ENCODE results near the gene LAMA5.

The LAMA5 gene

GRCh38 chr20:62404112-62404665 is 37.1 kb upstream of the LAMA5 start:
- DNase-seq, result no peak

DNA sequence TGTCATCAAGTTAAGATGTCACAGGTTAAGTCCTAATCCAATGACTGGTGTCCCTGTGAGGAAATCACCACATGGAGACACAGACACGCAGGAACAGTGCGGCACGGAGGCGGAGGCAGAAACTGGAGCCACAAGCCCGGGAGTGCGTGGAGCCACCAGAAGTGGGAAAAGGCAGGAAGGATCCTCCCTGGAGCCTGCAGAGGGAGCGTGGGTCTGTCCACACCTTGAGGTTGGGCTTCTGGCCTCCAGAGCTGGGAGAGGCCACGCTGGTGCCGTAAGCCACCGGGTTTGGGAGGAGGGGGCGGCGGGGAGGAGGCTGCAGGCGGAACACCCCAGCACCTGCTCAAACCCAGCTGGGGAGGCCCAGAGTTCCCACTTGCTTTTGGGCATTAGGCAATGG is 36.2 kb upstream of the LAMA5 start:
- no peak for DNase-seq

DNA sequence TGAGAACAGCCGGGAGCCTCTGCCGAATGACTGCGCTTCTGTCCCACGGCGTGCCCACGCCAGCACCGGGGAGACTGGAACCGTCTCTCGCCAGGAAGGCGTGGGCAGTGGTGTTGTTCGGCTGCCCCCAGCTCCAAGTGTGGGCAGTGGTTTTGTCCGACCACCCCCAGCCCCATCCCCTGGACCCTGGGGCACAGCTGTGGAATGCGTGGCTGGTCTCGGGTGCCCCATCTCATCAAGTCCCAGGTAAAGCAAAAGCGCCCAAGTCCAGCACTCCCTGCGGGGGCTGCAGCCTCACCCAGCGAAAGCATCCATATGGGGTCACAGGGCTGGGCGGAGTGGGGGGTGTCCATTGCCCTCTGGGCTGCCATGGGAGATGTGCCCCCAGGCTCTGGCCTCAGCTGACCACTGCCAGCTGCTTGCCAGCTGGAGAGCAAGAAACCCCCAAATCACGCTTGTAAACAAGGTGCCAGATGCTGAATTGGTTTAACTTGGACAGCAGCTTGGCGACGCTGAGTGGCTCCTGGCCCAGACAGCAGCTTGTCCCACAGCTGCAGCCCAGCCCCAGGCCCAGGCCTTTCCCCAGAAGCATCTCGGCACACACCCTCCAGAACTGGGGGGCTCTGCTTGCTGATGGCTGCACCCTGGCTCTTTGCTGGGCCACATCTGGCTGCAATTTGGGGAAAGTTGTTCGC is 35.5 kb upstream of the LAMA5 start:
- no peak for DNase-seq

DNA sequence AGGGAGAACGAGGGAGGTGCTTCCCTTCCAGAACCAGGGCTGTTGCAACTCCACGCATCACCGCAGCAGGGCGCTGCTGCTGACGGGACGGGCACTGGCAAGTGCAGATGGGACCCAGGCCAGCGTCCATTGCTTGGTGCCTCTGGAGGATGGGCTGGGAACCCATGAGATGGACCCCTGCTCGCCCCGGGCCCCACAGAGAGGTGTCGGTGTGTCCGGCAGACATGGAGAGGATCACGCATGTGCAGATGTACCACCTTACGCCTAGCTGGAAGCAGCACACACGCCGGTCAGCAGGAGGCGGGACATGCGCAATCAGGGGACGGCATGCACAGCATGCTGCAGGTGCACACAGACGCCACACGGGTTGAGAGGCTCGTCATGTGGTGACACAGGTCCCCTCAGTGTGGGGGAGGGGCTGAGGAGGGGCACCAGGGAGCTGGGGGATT is 34.2 kb upstream of the LAMA5 start:
- DNase-seq, result no peak

- DNase-seq, result no peak
These were observed 33.4 kb upstream of the LAMA5 start for GRCh38 chr20:62400541-62400940.

DNA sequence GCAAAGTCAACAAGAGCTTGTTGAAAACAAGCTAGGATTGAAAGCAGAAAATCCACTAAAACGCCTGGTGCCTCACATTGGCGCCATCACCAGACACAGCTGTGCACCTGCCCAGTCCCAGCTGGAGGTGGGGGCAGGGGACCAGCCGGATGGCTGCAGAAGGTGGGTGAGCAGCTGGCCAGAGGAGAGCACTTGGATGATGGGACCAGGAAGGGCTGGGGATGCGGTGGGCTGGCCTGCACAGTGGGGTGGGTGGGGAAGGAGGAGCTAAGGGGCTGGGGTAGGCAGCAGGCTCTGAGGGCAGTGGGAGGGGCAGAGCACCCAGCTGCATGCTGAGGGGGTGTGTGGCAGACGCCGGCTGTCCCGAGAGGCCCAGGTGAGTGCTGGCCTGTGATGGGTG is 32.9 kb upstream of the LAMA5 start:
- DNase-seq, result no peak

DNA sequence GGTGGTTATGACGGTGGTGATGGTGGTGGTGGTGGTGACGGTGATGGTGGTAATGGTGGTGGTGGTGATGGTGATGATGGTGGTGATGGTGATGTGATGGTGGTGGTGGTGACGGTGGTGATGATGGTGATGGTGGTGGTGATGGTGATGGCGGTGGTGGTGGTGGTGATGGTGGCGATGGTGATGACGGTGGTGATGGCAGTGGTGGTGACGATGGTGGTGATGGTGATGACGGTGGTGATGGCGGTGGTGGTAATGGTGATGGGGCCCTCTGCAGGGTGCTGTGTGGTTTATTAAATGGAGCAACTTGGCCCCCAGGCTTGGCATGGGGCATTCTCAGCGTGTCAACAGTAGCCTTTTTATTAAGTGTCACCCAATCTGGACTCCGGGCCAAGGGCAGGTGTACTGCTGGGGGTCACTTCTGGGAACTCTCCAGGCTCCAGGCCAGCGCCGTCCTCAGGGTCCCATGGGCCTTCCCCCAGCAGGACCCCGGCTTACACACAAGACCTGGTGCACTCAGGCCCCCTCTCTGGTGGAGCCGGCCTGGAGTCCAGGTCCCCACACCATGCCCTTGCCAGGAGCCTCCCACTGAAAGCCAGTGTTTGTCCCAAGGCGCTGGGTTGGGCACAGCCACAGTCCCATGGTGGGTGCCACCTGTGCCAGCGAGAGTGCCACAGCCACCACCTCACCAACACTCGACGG is 31.2 kb upstream of the LAMA5 start:
- no peak for DNase-seq

DNA sequence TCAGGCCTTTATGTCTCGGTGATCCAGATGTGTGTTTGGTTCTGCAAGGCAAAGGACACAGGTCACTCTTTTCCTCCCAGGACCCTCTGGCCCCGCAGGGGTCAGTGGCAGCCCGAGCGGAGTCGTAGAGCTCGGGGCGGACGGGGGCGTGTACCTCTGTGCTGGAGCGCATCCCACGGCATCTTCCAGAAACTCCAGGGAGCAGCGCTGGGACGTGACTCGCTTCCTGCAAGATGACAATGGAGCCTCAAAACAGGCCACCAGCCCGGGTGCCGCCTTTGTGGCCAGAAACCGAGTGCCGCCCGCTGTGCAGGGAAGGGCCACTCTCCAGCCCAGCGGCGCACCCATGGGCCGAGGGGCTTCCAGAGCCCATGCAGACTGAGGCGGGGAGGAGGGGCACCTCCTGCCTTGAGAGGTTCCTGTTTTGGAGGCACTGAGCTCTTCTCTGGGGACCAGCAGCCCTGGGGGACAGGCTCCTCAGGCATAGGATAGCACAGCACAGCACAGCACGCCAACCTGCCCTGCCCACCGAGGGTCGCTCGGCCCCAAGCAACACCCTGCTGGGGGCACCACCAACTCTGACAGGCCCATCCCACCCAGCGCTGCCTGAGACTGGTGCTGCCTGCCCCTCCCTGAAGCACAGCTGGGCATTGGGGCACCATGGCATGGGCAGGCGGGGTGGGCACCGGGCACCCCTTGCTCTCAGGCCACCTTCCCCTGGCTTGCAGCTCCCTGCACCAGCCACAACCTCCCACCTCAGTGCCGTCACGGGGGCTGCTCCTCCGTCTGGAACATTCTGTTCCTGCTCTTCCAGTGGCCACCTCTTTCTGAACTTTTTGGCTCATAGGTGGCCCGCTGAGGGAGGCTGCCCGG is 29.5 kb upstream of the LAMA5 start:
- no peak for DNase-seq

GRCh38 chr20:62395311-62396242 is 28.5 kb upstream of the LAMA5 start:
- DNase-seq, result no peak

DNA sequence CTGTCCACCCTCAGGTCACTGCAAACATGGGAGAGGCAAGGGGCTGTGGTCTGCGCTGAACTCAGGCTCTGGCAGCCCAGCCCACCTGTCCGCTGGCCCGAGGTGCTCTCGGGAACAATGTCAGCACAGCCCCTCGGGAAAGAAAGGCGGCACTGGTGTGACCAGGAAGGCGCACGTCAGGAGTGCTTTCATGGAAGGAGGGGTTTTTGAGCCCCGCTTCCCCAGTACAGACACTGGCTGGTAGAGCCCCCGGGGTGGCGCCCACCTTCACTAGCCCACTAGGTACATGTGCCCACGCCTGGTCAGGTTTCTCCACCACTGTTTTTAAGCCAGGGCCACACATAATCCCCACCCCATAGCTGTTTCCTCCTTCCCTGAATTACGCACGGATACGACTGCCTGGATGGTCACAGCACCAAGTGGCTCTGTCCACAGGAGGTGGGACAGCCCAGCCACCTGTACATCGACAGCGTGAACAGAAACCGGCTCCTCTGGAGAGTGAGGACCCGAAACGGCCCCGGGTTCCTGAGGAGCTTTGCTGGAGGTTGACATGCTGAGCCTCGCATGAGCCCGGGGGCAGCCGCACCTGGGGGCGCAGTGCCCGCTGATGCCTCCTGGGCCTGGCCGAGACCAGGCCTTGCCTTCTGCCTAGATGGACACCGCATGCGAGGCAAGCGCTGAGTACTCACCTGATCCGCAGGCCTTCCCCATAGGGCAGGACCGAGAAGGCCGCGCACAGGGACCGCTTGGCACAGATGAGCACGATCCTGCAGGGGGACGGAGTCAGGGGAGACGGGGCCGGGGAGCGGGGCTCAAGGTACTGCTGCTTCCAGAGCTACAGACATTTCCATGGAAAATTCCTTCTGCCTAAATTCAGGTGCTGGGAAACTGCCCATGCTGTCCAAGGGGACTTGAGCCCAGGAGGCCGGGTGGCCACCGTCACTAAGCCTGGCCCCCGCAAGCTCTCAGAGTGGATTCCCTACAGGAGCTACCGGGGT is 27.4 kb upstream of the LAMA5 start:
- no peak for DNase-seq

- DNase-seq, result no peak
These were observed 26.7 kb upstream of the LAMA5 start for GRCh38 chr20:62393830-62394229.

- DNase-seq, result no peak
These were observed 26.2 kb upstream of the LAMA5 start for GRCh38 chr20:62393335-62393665.

DNA sequence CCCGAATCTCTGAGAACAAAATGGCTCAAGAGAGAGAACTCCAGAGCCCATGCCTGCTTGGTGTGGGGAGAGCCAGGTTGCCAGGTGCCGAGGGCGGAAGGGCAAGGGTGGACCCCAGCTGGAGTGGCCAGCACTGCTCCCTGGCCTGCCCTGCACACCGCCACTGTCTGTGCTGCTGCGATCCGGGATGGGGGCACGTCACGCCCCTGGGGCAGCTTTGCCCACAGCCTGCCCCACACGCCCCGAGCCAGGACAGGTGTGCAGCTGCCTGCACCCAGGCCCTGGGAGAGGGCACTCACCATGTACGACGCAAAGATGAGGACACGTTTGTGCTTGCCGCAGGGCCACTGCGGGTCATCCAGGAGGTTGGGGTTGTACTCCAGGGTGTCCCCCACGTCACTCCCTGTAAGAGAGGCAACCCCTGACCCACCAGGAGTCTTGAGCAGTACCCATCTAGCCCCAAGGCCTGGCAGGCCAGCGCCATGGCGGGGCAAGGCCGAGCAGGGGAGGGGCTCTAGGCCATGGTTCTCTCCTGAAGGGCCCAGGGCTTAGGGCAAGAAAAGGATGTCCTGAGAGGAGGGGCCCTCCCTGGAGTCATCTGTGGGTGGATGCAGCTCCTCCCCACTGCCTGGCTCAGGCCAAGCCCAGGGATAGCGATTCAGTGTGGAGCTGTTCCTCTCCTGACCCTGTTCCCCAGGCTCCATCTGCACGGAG is 25.7 kb upstream of the LAMA5 start:
- no peak for DNase-seq

- no peak for DNase-seq
These were observed 24.9 kb upstream of the LAMA5 start for GRCh38 chr20:62392077-62392418.

- DNase-seq, result no peak
These were observed 24.3 kb upstream of the LAMA5 start for GRCh38 chr20:62391165-62392076.

DNA sequence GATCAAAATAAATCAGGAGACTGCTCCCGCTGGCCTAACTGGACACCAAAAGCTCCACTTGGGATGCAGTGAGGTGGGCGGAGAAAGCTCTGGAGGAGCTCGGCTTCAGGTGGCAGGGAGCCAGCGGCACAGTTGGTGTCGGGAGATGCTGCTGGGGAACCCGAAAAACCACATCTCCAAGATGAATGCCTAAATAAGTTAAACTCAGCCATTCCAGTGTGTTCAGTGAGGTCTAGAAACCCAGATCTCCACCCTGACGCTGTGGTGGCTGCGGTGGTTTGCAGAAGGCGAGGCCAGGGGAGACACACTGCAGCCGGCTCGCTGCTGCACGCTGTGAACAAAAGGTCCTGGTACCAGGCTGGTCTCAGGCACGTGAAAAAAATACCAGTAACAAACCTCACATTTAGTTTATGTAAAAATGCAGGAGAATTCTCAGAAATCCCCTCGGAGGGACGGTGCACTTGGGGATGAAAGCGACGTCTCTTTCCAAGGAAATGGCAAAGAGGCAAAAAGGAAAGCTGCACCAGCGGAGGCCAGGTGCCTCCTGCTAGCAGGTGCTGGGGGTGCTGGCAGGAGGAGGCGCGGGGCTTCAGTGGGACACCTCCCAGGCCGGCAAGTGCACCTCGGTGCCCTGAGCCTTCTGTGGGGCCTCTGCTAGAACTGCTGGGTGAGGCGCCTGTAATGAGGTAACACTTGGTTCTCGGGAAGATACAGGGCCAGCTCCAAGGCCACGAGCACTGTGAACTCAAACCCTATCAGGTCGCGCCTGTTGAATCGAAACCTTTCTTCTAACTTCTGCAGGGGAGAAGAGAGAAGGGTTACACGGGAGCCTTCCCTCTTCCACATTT is 23.4 kb upstream of the LAMA5 start:
- DNase-seq, result peak in 9 of 56 donors; percentile 6 to 41 (median 24)

- DNase-seq, result no peak
These were observed 22.5 kb upstream of the LAMA5 start for GRCh38 chr20:62389601-62390087.

Data from amygdala (tissue), 56 donors.